HG02759 (cell line): ENCODE results near the gene NFE2L3.
A peak's percentile ranks its signal among the peaks of the same experiment; 100 is the strongest.

Experiments
- ATAC-seq: cut with Tn5 transposase; IDR thresholded peaks from one replicate; pipeline ENCODE4 v1.9.1; 2021; ENCODE audit warnings: mild to moderate bottlenecking, moderate library complexity; ENCODE audit not compliant: unreplicated experiment

NFE2L3 gene

GRCh38 chr7:26198133-26198780 is 46.3 kb downstream of the NFE2L3 start:
- ATAC-seq: no peak

GRCh38 chr7:26198781-26199169 is 46.8 kb downstream of the NFE2L3 start:
- no peak for ATAC-seq

DNA sequence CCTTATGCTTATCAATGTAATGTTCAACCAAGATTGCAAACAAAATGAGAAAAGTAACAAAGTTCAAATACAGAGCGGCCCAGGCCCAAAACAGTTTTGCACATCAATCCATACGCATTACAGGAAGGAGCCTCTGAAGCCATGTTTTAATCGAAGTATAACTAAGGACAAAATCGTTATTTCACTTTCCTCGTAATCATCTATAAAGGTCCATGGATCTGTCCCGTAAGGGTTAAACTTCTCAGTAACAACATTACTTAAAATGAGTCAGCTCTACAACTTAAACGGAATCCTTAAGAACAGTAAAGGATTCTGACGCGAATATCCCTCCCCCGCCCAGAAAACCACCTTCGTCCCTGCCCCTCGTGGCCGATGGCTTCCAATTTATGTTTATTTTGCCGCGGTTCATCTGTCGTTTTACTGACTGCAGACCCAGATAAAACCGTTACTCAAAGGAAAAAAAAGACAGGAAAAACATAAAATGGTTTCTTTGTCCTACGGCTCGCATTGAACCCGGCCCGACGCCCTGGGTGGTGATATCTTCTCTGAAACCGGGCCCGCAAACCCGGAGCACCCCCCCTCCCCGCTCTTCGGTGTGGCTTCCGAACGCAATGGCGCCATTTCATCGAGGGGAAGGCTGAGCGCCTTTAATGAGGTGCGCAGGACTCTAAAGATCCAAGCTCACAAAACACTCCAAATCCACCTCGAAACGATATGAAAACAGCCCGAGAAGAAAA is 47.5 kb downstream of the NFE2L3 start:
- no peak for ATAC-seq

DNA sequence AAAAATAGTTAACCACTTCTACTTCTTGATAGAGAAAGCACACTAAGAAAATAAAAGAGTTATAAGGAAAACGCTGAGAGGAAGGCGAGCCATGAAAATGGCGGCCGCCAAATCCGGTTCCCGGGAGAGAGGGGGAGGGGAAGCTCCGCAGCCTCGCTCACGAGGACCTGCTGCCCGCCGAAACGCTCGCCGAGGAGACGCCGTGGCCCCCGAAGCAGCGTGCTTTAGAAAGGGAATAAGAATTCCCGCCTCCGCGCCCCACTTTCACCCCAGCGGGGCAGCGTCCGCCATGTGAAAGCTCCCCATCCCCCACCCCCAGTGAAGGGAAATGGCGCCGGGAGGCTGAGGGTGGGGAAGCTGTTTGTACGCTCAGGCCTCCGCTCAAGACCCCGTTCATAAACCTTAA is 48.0 kb downstream of the NFE2L3 start:
- ATAC-seq: peak; percentile 12

DNA sequence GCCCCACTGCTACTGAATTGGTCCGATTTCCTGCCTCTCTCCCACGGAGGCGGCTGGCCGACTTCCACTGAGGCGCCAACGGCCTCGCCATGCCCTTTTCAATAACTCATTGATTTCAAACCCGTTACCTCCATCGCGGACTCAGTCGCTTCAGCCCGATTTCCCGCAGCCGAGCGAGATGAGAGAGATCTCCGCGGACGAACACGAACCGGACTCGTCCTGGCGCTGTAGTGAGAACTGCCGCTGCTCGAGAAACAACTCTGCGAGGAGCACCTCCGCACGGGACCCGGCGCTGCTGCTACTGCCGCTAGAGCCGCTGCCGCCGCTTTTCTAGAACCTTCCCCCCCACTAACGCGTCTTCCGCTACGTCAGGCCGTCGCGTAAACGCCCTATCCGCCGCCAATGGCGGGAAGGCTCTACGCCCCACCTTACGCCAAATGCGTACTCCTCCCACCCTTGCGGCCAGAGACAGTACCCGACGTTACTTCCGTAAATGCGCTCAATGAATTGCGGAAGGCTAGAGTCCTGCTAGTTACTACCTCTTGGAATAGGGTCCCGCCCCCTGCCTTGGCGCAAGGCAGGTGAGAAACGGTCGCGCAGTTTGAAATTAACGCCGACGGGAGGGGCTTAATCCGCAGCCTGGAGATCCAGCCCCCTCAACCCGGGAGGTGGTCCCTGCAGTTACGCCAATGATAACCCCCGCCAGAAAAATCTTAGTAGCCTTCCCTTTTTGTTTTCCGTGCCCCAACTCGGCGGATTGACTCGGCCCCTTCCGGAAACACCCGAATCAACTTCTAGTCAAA is 48.6 kb downstream of the NFE2L3 start, which contains the start of gene HNRNPA2B1:
TSS of gene HNRNPA2B1 (minus strand) at position 303 of the 803 bp plus-strand sequence. CDS start at position 134, 169 bp downstream.
- peak; percentile 53 for ATAC-seq

- peak; percentile 55 for ATAC-seq
These were observed 49.4 kb downstream of the NFE2L3 start, which contains the start of gene CBX3 for GRCh38 chr7:26201247-26202018. TSS of gene CBX3 (plus strand) at chr7:26201745. CDS start at chr7:26202999, 1,254 bp downstream.

DNA sequence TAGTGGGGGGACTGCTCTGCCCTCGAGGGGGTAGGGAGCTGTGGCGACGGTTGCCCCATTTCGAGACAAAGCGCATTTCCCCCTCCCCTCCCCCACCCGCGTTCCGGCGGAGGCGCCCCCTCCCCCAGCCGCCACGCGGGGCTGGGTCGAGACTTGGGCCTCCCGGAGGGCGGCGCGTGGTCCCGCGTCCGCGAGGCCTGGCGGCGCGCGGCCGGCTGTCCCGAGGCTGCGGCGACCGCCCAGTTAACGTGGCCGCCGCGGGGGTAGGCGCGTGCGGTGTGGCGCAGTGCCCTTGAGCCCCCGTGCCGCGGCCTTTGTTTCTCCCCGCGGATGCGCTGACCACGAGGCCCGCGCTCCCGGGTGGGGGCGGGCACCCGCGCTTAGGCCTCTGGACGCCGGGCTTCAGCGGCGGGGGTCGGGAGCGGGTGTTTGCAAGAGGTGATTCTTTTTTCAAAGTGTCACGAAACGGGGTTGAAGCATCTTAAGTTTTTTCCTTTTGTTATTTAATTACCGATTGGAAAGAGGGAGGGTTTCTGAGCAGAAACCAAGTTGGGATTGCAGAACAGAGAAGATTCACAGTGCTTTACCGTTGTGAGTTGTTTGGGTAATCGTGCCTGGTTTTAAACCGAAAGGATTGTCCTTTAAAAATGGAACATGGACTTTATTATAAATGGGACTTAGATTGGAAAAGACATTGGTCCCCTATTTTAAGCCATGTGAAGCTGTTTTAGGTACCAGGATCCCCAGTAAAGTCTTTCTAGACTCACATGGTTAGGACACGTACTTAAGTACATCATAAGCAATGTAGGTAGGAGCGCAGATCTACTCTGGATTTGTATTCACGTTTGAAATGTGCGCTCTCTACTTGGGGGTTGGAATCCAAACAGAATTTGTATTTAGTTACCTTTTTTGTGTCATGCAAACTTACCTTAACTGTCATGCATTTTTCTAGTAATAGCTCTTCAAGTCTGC is 50.3 kb downstream of the NFE2L3 start:
- ATAC-seq: peak; percentile 11

DNA sequence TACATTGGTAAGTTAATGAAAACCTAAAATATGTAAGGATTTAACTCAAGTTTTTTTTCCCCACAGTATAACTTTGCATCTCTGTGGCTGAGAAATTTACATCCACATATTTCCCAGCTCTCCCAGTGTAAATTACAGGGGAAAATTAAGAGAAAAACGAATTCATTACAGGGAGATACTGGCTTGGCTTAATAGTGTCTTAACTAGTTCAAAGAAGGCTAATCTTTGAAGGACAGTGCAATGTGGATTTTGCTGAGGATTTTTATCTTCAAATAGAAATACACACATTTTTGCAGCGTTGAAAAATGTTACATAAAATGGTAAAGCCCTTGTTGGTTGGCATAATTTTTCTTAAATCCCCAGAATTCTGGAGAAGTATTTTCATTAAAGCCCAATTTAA is 51.0 kb downstream of the NFE2L3 start:
- ATAC-seq: no peak

GRCh38 chr7:26208040-26208439 is 56.0 kb downstream of the NFE2L3 start:
- no peak for ATAC-seq

DNA sequence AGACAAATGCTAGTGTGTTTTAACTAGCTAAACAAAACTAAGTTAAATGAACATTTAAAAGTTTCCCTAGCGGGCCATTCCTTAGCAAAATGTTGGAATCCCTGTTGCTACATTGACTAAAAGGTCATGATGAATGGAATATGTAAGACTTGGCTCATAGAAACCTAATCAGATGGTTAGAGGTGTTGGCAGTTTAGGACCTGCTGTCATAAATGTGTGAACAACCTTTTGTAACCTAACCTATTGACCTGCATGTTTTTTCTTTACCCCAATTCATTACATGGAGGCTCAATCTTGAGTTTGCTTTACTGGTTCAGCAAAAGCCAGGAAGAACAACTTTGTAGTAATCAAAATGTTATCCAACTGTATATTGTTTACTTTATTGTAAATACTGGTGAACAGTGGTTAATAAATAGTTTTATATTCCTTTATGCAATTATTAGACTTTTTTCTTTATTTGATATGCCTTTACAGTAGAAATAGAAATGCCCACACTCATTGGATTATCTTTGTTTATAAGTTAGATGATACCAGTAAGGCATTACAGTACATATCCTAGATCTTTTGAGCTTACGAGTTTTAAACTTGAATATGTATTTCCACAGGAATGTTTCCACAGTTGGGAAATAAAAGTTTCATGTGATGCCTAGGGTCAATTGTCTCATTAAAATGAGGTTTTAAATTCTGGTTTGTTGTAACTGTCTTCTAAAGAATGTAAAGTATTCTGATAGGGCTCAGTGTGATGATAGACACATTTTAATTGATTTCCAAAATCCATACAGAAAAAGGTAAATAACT is 61.1 kb downstream of the NFE2L3 start:
- ATAC-seq: no peak

GRCh38 chr7:26213807-26214515 is 62.0 kb downstream of the NFE2L3 start:
- no peak for ATAC-seq

- no peak for ATAC-seq
These were observed 64.1 kb downstream of the NFE2L3 start for GRCh38 chr7:26216049-26216448.

- ATAC-seq: no peak
These were observed 72.4 kb downstream of the NFE2L3 start for GRCh38 chr7:26224359-26224758.

DNA sequence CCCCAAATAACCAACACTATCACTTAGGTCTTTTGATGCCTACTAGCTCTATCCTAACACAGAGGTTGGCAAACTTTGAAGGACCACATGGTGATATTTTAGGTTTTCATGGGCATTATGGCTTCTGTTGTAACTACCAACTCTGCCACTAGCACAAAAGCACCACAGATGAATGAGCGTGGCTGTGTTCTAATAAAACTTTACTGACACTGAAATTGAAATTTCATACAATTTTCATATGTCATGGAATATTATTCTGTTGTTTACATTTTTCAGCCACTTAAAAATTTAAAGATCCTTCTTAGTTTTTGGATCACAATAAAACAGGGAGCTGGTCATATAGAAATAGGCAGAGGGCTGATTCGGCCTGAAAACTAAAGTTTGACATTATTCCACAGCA is 76.0 kb downstream of the NFE2L3 start:
- ATAC-seq: no peak

DNA sequence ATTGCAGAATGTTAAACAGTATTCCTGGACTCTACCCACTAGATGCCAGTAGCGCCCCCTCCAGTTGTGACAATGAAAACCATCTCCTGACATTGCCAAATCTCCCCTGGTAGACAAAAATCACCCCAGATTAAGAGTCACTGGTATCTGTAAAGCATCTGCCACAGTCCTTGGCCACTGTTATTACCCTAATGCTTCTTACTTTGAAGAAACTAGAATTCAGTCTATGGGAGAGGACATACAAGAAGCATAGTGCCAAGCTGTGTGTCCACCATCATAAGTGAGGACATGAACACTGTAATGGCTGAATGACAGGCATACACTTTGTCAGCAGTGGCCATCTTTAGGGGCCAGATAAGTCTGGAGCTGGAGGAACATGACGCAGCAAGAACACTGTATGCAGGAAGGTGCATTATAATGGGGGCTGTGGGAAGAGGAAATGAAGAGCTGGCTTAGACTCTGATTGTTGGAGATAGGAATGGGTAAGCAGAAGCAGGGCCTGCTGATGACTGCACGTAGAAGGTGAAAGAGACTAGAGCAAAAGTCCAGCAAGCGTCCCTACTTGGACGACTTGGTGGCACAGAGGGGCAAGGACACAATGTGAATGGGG is 82.0 kb downstream of the NFE2L3 start:
- no peak for ATAC-seq
